GM23338 (cell line): ENCODE data around the gene NTN4.

Experiments
- CREB1 ChIP-seq: fragments of 250-450 bp; sonication (Bioruptor Pico); IDR thresholded peaks from 2 replicates; pipeline ENCODE4 v1.5.0; 2020; ENCODE audit warnings: low read depth, mild to moderate bottlenecking, moderate library complexity
- EZH2 ChIP-seq: fragments of 200-600 bp; sonication (generic); IDR thresholded peaks from one replicate; pipeline ENCODE4 v1.8.0; 2017; ENCODE audit warnings: antibody characterized with exemption, mild to moderate bottlenecking, low read depth; ENCODE audit not compliant: unreplicated experiment
- EZH2phosphoT487 ChIP-seq: fragments of 200-600 bp; sonication (generic); IDR thresholded peaks from one replicate; pipeline ENCODE4 v1.8.1; 2018; ENCODE audit warnings: antibody characterized with exemption; ENCODE audit not compliant: unreplicated experiment
- NANOG ChIP-seq: IDR thresholded peaks from 2 replicates; pipeline ENCODE4 v1.6.1; 2016; ENCODE audit warnings: antibody characterized with exemption, borderline replicate concordance
- POLR2AphosphoS5 ChIP-seq: IDR thresholded peaks from 2 replicates; pipeline ENCODE4 v1.6.1; 2016; ENCODE audit warnings: antibody characterized with exemption, low read depth
- STAT1 ChIP-seq: IDR thresholded peaks from one replicate; pipeline ENCODE4 v1.6.1; 2016; ENCODE audit warnings: antibody characterized with exemption; ENCODE audit not compliant: unreplicated experiment
- ZNF331 ChIP-seq: fragments of 250-450 bp; sonication (Bioruptor Pico); IDR thresholded peaks from 2 replicates; pipeline ENCODE4 v1.5.0; 2020; ENCODE audit warnings: low read depth, mild to moderate bottlenecking, moderate library complexity
- TF ChIP-seq, protein P1 (sequence below), 2 experiments: fragments of 200-600 bp in 1 of 2; sonication (generic) in 1 of 2; conservative IDR thresholded peaks; 2 replicates each; pipeline versions ENCODE4 v1.5.1 to v1.6.1; 2016 to 2017; ENCODE audit warnings: antibody characterized with exemption in 2 of 2, low read depth in 2 of 2, mild to moderate bottlenecking in 2 of 2, moderate library complexity in 1 of 2
- TF ChIP-seq, protein P2 (sequence below): IDR thresholded peaks from one replicate; pipeline ENCODE4 v1.6.1; 2018; ENCODE audit warnings: antibody characterized with exemption; ENCODE audit not compliant: unreplicated experiment

DNA sequence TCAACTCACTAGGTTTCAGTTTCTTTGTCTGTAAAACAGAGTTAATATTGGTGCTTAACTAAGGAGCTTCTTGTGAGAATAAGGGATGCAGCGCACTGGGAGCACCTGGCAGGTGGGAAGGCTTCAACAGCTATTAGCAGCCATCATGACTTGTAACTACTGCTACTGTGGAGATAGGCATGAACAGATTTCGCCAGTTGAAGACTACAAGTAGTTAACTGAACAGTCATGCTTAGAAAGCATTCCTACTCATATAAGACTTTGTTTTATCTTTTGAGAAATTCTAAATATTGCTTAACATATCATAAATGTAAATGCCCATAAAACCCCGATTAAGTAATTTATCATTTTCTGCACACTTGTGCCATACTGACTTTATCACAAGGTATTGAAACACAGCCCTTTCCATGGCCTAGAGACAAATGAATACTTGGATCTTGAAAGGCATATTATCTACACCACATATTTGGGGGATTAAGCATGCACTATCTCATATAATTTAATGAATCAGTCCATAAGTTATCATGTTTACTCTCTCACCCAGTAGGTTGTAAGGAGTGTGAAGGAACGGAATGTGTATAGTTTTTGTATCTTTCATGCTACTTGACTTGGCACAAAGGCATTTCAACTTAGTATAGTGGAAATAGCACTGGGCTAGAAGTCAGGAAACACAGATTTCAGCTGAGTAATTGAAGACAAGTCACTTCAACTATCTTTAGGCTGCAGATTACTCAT is 16.1 kb downstream of the NTN4 start:
- TF ChIP-seq, protein P1, sequence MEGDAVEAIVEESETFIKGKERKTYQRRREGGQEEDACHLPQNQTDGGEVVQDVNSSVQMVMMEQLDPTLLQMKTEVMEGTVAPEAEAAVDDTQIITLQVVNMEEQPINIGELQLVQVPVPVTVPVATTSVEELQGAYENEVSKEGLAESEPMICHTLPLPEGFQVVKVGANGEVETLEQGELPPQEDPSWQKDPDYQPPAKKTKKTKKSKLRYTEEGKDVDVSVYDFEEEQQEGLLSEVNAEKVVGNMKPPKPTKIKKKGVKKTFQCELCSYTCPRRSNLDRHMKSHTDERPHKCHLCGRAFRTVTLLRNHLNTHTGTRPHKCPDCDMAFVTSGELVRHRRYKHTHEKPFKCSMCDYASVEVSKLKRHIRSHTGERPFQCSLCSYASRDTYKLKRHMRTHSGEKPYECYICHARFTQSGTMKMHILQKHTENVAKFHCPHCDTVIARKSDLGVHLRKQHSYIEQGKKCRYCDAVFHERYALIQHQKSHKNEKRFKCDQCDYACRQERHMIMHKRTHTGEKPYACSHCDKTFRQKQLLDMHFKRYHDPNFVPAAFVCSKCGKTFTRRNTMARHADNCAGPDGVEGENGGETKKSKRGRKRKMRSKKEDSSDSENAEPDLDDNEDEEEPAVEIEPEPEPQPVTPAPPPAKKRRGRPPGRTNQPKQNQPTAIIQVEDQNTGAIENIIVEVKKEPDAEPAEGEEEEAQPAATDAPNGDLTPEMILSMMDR (conservative IDR thresholded peaks at IDR 0.05; ENCODE audit: low read depth in 2 of 2) = no peak
- no peak for TF ChIP-seq POLR2AphosphoS5
- no peak for TF ChIP-seq EZH2
- TF ChIP-seq, protein P2, sequence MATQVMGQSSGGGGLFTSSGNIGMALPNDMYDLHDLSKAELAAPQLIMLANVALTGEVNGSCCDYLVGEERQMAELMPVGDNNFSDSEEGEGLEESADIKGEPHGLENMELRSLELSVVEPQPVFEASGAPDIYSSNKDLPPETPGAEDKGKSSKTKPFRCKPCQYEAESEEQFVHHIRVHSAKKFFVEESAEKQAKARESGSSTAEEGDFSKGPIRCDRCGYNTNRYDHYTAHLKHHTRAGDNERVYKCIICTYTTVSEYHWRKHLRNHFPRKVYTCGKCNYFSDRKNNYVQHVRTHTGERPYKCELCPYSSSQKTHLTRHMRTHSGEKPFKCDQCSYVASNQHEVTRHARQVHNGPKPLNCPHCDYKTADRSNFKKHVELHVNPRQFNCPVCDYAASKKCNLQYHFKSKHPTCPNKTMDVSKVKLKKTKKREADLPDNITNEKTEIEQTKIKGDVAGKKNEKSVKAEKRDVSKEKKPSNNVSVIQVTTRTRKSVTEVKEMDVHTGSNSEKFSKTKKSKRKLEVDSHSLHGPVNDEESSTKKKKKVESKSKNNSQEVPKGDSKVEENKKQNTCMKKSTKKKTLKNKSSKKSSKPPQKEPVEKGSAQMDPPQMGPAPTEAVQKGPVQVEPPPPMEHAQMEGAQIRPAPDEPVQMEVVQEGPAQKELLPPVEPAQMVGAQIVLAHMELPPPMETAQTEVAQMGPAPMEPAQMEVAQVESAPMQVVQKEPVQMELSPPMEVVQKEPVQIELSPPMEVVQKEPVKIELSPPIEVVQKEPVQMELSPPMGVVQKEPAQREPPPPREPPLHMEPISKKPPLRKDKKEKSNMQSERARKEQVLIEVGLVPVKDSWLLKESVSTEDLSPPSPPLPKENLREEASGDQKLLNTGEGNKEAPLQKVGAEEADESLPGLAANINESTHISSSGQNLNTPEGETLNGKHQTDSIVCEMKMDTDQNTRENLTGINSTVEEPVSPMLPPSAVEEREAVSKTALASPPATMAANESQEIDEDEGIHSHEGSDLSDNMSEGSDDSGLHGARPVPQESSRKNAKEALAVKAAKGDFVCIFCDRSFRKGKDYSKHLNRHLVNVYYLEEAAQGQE = no peak
- no peak for TF ChIP-seq NANOG
- no peak for TF ChIP-seq EZH2phosphoT487
- no peak for TF ChIP-seq ZNF331
- no peak for TF ChIP-seq CREB1 (CRISPR knock-in tag)
- no peak for TF ChIP-seq STAT1
